HUES64 (cell line): Measurements from ENCODE around the gene SPTBN4.

Experiments
- H3K27ac ChIP-seq: 2 replicates; pipeline ENCODE4 v1.7.0; 2013; ENCODE audit warnings: low read depth, low read length, inconsistent platforms
- H3K27me3 ChIP-seq: 2 replicates; pipeline ENCODE4 v1.6.1; 2013; ENCODE audit warnings: mild to moderate bottlenecking, low read length; ENCODE audit not compliant: insufficient read depth
- H3K36me3 ChIP-seq: 2 replicates; pipeline ENCODE4 v1.6.1; 2013; ENCODE audit warnings: mild to moderate bottlenecking, low read length; ENCODE audit not compliant: insufficient read depth
- H3K4me1 ChIP-seq: 2 replicates; pipeline ENCODE4 v1.6.1; 2013; ENCODE audit warnings: mild to moderate bottlenecking, low read length, moderate library complexity; ENCODE audit not compliant: insufficient read depth
- H3K4me3 ChIP-seq: 2 replicates; pipeline ENCODE4 v1.5.1; 2013; ENCODE audit warnings: mild to moderate bottlenecking, low read length, moderate library complexity
- H3K9ac ChIP-seq: 2 replicates; pipeline ENCODE4 v1.6.1; 2013; ENCODE audit warnings: mild to moderate bottlenecking, low read depth, low read length
- H3K9me3 ChIP-seq: 2 replicates; pipeline ENCODE4 v1.6.1; 2013; ENCODE audit warnings: low read depth, low read length; ENCODE audit not compliant: insufficient read depth
- WGBS: fragments of 150-250, 120-280 bp; methylation state at CpG from one replicate; pipeline ENCODE4 v1.1.7; 2013; ENCODE audit warnings: missing lambda C conversion rate; 5-methylcytosine and 5-hydroxymethylcytosine counted together

Gene SPTBN4

GRCh38 chr19:40524655-40525054 is 57.9 kb downstream of the SPTBN4 start:
- Histone ChIP-seq H3K4me1 (0 out of 2 replicates have a peak, but pooled peaks cover 3% of the 10 kb centered on the region), H3K9me3 (no peaks in the 10 kb centered on the region), H3K27me3 (peaks cover 22% of the 10 kb centered on the region), H3K4me3 (no peak overlapping the region), H3K9ac (no peak overlapping the region), H3K27ac (no peak overlapping the region), H3K36me3 (no peaks in the 10 kb centered on the region)
- 88% methylated on average over 3 of the region's 3 CpGs for WGBS

GRCh38 chr19:40525234-40526051 is 58.6 kb downstream of the SPTBN4 start:
- Histone ChIP-seq H3K4me3 (no peak overlapping the region), H3K9ac (no peak overlapping the region)

GRCh38 chr19:40528078-40528477 is 61.3 kb downstream of the SPTBN4 start:
- H3K9me3 ChIP-seq, result no peaks in the 10 kb centered on the region
- H3K36me3 ChIP-seq, result no peaks in the 10 kb centered on the region
- 91% methylated on average over 6 of the region's 6 CpGs for WGBS
- H3K9ac ChIP-seq, result no peak overlapping the region
- H3K27ac ChIP-seq, result no peak overlapping the region
- 0 out of 2 replicates have a peak, but pooled peaks cover 3% of the 10 kb centered on the region for H3K27me3 ChIP-seq
- 0 out of 2 replicates have a peak, but pooled peaks cover 6% of the 10 kb centered on the region for H3K4me1 ChIP-seq
- H3K4me3 ChIP-seq, result no peak overlapping the region

More at GRCh38 chr19:40525234-40526051, 58.6 kb downstream of the SPTBN4 start:
- H3K27me3 ChIP-seq, result peaks cover 14% of the 10 kb centered on the region
- H3K9me3 ChIP-seq, result no peaks in the 10 kb centered on the region
- H3K27ac ChIP-seq, result no peak overlapping the region
- H3K36me3 ChIP-seq, result no peaks in the 10 kb centered on the region
- 81% methylated on average over 11 of the region's 12 CpGs for whole genome bisulfite sequencing
- 0 out of 2 replicates have a peak, but pooled peaks cover 6% of the 10 kb centered on the region for H3K4me1 ChIP-seq

GRCh38 chr19:40528533-40529092 is 61.8 kb downstream of the SPTBN4 start:
- 0 out of 2 replicates have a peak, but pooled peaks cover 6% of the 10 kb centered on the region for H3K4me1 ChIP-seq
- H3K9me3 ChIP-seq, result no peaks in the 10 kb centered on the region
- H3K27ac ChIP-seq, result no peak overlapping the region
- H3K36me3 ChIP-seq, result no peaks in the 10 kb centered on the region
- H3K9ac ChIP-seq, result no peak overlapping the region
- WGBS, result 74% methylated on average over 14 of the region's 14 CpGs
- H3K27me3 ChIP-seq, result 0 out of 2 replicates have a peak, but pooled peaks cover 3% of the 10 kb centered on the region
- H3K4me3 ChIP-seq, result no peak overlapping the region

GRCh38 chr19:40529093-40529954 is 62.5 kb downstream of the SPTBN4 start:
- Histone ChIP-seq H3K27ac (no peak overlapping the region), H3K27me3 (0 out of 2 replicates have a peak, but pooled peaks cover 3% of the 10 kb centered on the region), H3K4me3 (peak overlapping the region; percentile 50), H3K4me1 (0 out of 2 replicates have a peak, but pooled peaks cover 6% of the 10 kb centered on the region), H3K9me3 (no peaks in the 10 kb centered on the region), H3K9ac (no peak overlapping the region), H3K36me3 (no peaks in the 10 kb centered on the region)
- WGBS, result 4% methylated on average over 54 of the region's 54 CpGs

GRCh38 chr19:40530091-40530901 is 63.5 kb downstream of the SPTBN4 start:
- 2% methylated on average over 75 of the region's 75 CpGs for WGBS
- H3K36me3 ChIP-seq, result no peaks in the 10 kb centered on the region
- 0 out of 2 replicates have a peak, but pooled peaks cover 6% of the 10 kb centered on the region for H3K4me1 ChIP-seq
- 0 out of 2 replicates have a peak, but pooled peaks cover 3% of the 10 kb centered on the region for H3K27me3 ChIP-seq
- H3K9ac ChIP-seq, result 0 out of 2 replicates have a peak overlapping the region, but pooled peaks have one; percentile 43
- peak overlapping the region; percentile 50 for H3K4me3 ChIP-seq
- no peak overlapping the region for H3K27ac ChIP-seq
- H3K9me3 ChIP-seq, result no peaks in the 10 kb centered on the region

GRCh38 chr19:40533508-40533907 is 66.7 kb downstream of the SPTBN4 start:
- Histone ChIP-seq H3K27me3 (0 out of 2 replicates have a peak, but pooled peaks cover 3% of the 10 kb centered on the region), H3K9ac (no peak overlapping the region), H3K9me3 (no peaks in the 10 kb centered on the region), H3K4me3 (no peak overlapping the region), H3K27ac (no peak overlapping the region), H3K36me3 (no peaks in the 10 kb centered on the region), H3K4me1 (0 out of 2 replicates have a peak, but pooled peaks cover 6% of the 10 kb centered on the region)
- WGBS, result 67% methylated on average over 2 of the region's 2 CpGs

- Histone ChIP-seq H3K9ac (no peak overlapping the region), H3K27me3 (0 out of 2 replicates have a peak, but pooled peaks cover 3% of the 10 kb centered on the region), H3K4me1 (0 out of 2 replicates have a peak, but pooled peaks cover 6% of the 10 kb centered on the region), H3K27ac (no peak overlapping the region), H3K36me3 (no peaks in the 10 kb centered on the region), H3K4me3 (no peak overlapping the region), H3K9me3 (no peaks in the 10 kb centered on the region)
- 83% methylated on average over 4 of the region's 4 CpGs for WGBS
Measured at GRCh38 chr19:40534148-40534547, 67.3 kb downstream of the SPTBN4 start.

GRCh38 chr19:40539070-40539469 is 72.3 kb downstream of the SPTBN4 start:
- no peaks in the 10 kb centered on the region for H3K9me3 ChIP-seq
- no peak overlapping the region for H3K27ac ChIP-seq
- H3K4me3 ChIP-seq, result no peak overlapping the region
- no peak overlapping the region for H3K9ac ChIP-seq
- H3K36me3 ChIP-seq, result no peaks in the 10 kb centered on the region
- no peaks in the 10 kb centered on the region for H3K27me3 ChIP-seq
- WGBS, result 69% methylated on average over 4 of the region's 4 CpGs
- H3K4me1 ChIP-seq, result no peaks in the 10 kb centered on the region

- Histone ChIP-seq H3K4me3 (no peak overlapping the region), H3K27ac (no peak overlapping the region), H3K9me3 (0 out of 2 replicates have a peak, but pooled peaks cover 3% of the 10 kb centered on the region), H3K4me1 (no peaks in the 10 kb centered on the region), H3K36me3 (no peaks in the 10 kb centered on the region), H3K9ac (no peak overlapping the region), H3K27me3 (no peaks in the 10 kb centered on the region)
- 82% methylated on average over 6 of the region's 6 CpGs for WGBS
Measured at GRCh38 chr19:40542202-40542859, 75.5 kb downstream of the SPTBN4 start.
